ENCODE measurements around the gene AOPEP. TPM values are rescaled to one million over a fixed set of nuclear protein-coding genes. Genes with fewer than 3 reads are reported as not detected.

The AOPEP gene
- total RNA-seq, 1 donor from 2014 or later: 75.3 TPM

DNA sequence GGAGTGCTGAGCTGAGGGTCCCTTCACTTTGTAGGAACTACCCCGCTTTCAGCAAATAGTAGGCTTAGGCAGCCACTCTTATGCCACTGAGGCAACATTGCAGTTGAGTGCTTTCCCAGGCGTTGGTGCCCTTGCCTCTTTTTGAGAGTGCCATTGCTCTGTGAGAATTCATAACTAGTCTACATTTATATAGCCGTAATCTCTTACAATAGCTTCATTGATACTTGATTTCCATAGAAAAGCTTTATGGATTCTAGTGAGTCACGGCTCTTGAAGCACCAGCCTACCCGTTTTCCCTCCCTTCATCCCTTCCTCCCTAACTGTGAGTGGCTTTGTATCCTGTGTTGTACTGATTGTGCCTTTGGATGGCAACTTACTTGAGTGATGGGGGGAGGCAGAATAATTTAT is 283.9 kb downstream of the AOPEP start:
- Histone ChIP-seq H3K79me2 (ENCODE audit: insufficient read depth, low read length) (peaks cover 99% of the 10 kb centered on the region), H3K9me3 (ENCODE audit: insufficient read depth, low read depth, low read length) (no peaks in the 10 kb centered on the region), H3K27me3 (ENCODE audit: insufficient read depth, low read length) (no peaks in the 10 kb centered on the region), H3K36me3 (ENCODE audit: insufficient read depth, low read length) (peaks cover 44% of the 10 kb centered on the region), H2AFZ (ENCODE audit: low read depth, low read length) (no peak overlapping the region), H3K4me2 (ENCODE audit: low read length) (peak overlapping the region; percentile 47), H3K27ac (ENCODE audit: low read depth, low read length) (peak overlapping the region; percentile 43), H3K9ac (ENCODE audit: low read length) (peak overlapping the region; percentile 5), H3K4me3 (ENCODE audit: insufficient read depth, low read depth, low read length) (no peak overlapping the region), H4K20me1 (ENCODE audit: insufficient read depth, low read length) (peaks cover 31% of the 10 kb centered on the region), H3K4me1 (ENCODE audit: insufficient read depth, low read length) (peaks cover 26% of the 10 kb centered on the region)
- Mint-ChIP-seq H3K4me1 (ENCODE audit: low read depth, unreplicated experiment) (peaks cover 36% of the 10 kb centered on the region), H3K27me3 (ENCODE audit: low read depth, unreplicated experiment) (no peaks in the 10 kb centered on the region), H3K4me3 (ENCODE audit: unreplicated experiment) (no peak overlapping the region), H3K36me3 (ENCODE audit: low read depth, unreplicated experiment) (peaks cover 12% of the 10 kb centered on the region), H3K27ac (ENCODE audit: unreplicated experiment) (no peak overlapping the region), H3K9me3 (ENCODE audit: unreplicated experiment) (no peaks in the 10 kb centered on the region)
- no peak for DNase-seq (ENCODE audit: low read depth)
- TF ChIP-seq EZH2 (IDR thresholded peaks at IDR 0.05; ENCODE audit: insufficient read depth, low read length): no peak
- TF ChIP-seq, protein P1, sequence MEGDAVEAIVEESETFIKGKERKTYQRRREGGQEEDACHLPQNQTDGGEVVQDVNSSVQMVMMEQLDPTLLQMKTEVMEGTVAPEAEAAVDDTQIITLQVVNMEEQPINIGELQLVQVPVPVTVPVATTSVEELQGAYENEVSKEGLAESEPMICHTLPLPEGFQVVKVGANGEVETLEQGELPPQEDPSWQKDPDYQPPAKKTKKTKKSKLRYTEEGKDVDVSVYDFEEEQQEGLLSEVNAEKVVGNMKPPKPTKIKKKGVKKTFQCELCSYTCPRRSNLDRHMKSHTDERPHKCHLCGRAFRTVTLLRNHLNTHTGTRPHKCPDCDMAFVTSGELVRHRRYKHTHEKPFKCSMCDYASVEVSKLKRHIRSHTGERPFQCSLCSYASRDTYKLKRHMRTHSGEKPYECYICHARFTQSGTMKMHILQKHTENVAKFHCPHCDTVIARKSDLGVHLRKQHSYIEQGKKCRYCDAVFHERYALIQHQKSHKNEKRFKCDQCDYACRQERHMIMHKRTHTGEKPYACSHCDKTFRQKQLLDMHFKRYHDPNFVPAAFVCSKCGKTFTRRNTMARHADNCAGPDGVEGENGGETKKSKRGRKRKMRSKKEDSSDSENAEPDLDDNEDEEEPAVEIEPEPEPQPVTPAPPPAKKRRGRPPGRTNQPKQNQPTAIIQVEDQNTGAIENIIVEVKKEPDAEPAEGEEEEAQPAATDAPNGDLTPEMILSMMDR (IDR thresholded peaks at IDR 0.05; ENCODE audit: insufficient read depth, low read depth, low read length): no peak
- no peak for FAIRE-seq

DNA sequence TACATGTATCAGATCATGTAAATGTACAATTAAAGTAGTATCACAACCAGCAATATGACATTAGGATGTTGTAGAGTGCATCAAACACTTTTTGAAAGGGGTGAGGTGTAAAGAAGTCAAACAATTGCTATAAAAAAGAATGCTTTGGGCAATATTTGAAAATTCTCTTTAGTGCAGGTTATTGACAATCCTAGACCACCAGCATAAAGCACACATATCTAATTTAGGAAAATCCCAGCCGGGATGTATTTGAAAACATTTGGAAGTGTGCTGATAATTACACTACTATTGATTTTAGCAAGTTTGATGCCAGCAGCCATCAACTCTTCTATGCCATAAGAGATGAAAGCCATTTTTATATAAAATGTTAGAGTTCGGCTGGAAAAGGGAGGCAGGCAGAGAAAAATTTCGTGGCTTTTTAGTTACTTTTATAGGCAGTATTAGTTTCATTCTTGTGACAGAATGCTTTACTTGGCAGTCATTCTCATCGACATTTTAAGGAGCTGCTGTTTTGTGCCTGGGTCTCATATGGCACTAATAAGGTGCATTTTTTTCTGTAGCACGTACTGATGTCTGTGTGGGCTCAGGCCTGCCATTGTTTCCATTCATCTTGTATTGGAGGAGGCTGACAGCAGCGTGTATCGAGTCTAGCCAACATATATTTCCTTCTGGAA is 285.7 kb downstream of the AOPEP start:
- Histone ChIP-seq H3K27me3 (ENCODE audit: insufficient read depth, low read length) (no peaks in the 10 kb centered on the region), H3K36me3 (ENCODE audit: insufficient read depth, low read length) (peaks cover 53% of the 10 kb centered on the region), H3K4me1 (ENCODE audit: insufficient read depth, low read length) (peaks cover 27% of the 10 kb centered on the region), H3K79me2 (ENCODE audit: insufficient read depth, low read length) (peaks cover 97% of the 10 kb centered on the region), H2AFZ (ENCODE audit: low read depth, low read length) (no peak overlapping the region), H3K27ac (ENCODE audit: low read depth, low read length) (no peak overlapping the region), H4K20me1 (ENCODE audit: insufficient read depth, low read length) (peaks cover 31% of the 10 kb centered on the region), H3K9ac (ENCODE audit: low read length) (no peak overlapping the region), H3K9me3 (ENCODE audit: insufficient read depth, low read depth, low read length) (no peaks in the 10 kb centered on the region), H3K4me2 (ENCODE audit: low read length) (no peak overlapping the region), H3K4me3 (ENCODE audit: insufficient read depth, low read depth, low read length) (no peak overlapping the region)
- Mint-ChIP-seq H3K36me3 (ENCODE audit: low read depth, unreplicated experiment) (peaks cover 8% of the 10 kb centered on the region), H3K9me3 (ENCODE audit: unreplicated experiment) (no peaks in the 10 kb centered on the region), H3K4me1 (ENCODE audit: low read depth, unreplicated experiment) (peaks cover 31% of the 10 kb centered on the region), H3K27me3 (ENCODE audit: low read depth, unreplicated experiment) (no peaks in the 10 kb centered on the region), H3K27ac (ENCODE audit: unreplicated experiment) (no peak overlapping the region), H3K4me3 (ENCODE audit: unreplicated experiment) (no peak overlapping the region)
- no peak for DNase-seq (ENCODE audit: low read depth)
- TF ChIP-seq, protein P1 (IDR thresholded peaks at IDR 0.05; ENCODE audit: insufficient read depth, low read depth, low read length): no peak
- TF ChIP-seq EZH2 (IDR thresholded peaks at IDR 0.05; ENCODE audit: insufficient read depth, low read length): no peak
- no peak for FAIRE-seq

DNA sequence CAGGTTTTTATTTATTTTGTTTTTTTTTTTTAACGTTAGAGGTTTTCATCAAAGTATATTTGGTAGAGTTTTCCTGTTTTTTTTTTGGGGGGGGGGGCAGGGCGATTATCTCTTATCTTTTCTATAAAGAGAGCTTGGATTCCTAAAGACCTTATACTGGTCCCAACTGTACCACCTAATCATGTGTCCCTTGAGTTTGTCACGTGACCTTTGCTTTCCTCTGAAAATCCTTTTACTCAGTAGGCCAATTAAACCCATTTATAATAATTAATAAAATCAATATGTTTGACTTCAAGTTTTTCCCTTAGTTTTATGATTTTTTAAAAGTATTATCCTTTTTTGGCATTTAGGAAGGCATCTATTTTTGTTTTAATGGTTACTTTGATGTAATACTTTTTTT is 286.4 kb downstream of the AOPEP start:
- H3K4me2 ChIP-seq (ENCODE audit: low read length): no peak overlapping the region
- Mint-ChIP-seq H3K9me3 (ENCODE audit: unreplicated experiment) (no peaks in the 10 kb centered on the region), H3K27me3 (ENCODE audit: low read depth, unreplicated experiment) (no peaks in the 10 kb centered on the region), H3K4me1 (ENCODE audit: low read depth, unreplicated experiment) (peaks cover 31% of the 10 kb centered on the region), H3K4me3 (ENCODE audit: unreplicated experiment) (no peak overlapping the region), H3K27ac (ENCODE audit: unreplicated experiment) (peak overlapping the region; percentile 47), H3K36me3 (ENCODE audit: low read depth, unreplicated experiment) (peaks cover 13% of the 10 kb centered on the region)
- H3K4me1 ChIP-seq (ENCODE audit: insufficient read depth, low read length): peaks cover 27% of the 10 kb centered on the region
- peaks cover 27% of the 10 kb centered on the region for H4K20me1 ChIP-seq (ENCODE audit: insufficient read depth, low read length)
- no peak for TF ChIP-seq EZH2 (IDR thresholded peaks at IDR 0.05; ENCODE audit: insufficient read depth, low read length)
- TF ChIP-seq, protein P1 (IDR thresholded peaks at IDR 0.05; ENCODE audit: insufficient read depth, low read depth, low read length): no peak
- H2AFZ ChIP-seq (ENCODE audit: low read depth, low read length): no peak overlapping the region
- FAIRE-seq: no peak
- H3K79me2 ChIP-seq (ENCODE audit: insufficient read depth, low read length): peaks cover 96% of the 10 kb centered on the region
- H3K36me3 ChIP-seq (ENCODE audit: insufficient read depth, low read length): peaks cover 56% of the 10 kb centered on the region
- no peak overlapping the region for H3K4me3 ChIP-seq (ENCODE audit: insufficient read depth, low read depth, low read length)
- no peak overlapping the region for H3K27ac ChIP-seq (ENCODE audit: low read depth, low read length)
- no peaks in the 10 kb centered on the region for H3K27me3 ChIP-seq (ENCODE audit: insufficient read depth, low read length)
- no peak for DNase-seq (ENCODE audit: low read depth)
- H3K9ac ChIP-seq (ENCODE audit: low read length): no peak overlapping the region
- H3K9me3 ChIP-seq (ENCODE audit: insufficient read depth, low read depth, low read length): no peaks in the 10 kb centered on the region

Data from astrocyte (in vitro differentiated cells and primary cell).